ENCODE data around the gene CDC37L1.
"Not testable (repeated sequence)": the region's sequence is repeated elsewhere in the genome, so short reads cannot be mapped to it uniquely, and the experiment has no call there.

The CDC37L1 gene

GRCh38 chr9:4746278-4747030 lies 67.1 kb downstream of the CDC37L1 start:
- no peak for DNase-seq (ENCODE audit: extremely low read depth in 1 of 2, low read depth in 1 of 2)

DNA sequence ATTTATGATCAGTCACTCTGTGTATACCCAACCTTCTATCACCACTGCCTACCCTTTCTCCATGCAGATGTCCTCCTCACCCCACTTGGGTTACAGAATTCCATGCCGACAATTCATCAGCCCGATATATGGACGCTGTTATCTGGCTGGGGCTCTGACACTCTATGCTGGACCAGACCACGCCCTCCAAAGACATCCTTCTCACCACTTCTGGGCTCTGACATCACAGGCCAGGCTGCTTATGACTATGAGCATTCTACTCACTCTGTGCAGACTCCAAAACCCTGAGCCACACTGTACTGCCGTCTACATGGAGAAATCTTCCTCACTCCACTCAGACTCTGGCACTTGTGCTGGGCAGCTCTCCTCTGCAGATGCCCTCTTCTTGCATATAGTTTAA lies 69.2 kb downstream of the CDC37L1 start:
- DNase-seq (ENCODE audit: extremely low read depth in 1 of 2, low read depth in 1 of 2) = no peak

GRCh38 chr9:4750023-4750673 lies 70.8 kb downstream of the CDC37L1 start:
- no peak for DNase-seq (ENCODE audit: extremely low read depth in 1 of 2, low read depth in 1 of 2)

GRCh38 chr9:4754530-4754929 lies 75.2 kb downstream of the CDC37L1 start:
- not testable (repeated sequence) for DNase-seq (ENCODE audit: extremely low read depth in 1 of 2, low read depth in 1 of 2)

DNA sequence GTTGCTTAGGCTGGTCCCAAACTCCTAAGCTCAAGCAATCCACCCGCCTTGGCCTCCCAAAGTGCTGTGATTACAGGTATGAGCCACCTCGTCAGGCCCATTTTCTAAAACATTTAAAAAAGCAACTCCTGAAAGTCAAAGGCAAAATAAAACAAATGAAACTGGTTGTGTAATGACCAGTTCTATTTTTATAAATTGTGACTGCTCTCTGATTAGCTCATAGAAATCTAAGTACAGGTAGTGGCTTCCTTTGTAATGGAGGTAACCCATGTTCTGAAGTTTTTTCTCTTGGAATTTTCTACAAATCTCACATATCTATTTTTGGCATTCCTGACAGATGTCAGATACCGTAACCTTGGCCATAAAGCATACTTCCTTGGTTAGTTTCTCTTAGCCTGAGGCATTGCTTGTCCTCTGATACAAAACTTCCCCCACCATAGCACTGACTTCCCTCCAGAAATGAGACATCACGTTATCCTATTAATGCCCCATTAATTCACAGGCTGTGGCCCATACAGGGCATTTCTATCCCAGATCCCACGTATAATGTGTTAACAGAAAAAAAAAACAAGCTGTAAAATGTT lies 75.7 kb downstream of the CDC37L1 start:
- no peak for DNase-seq (ENCODE audit: extremely low read depth in 1 of 2, low read depth in 1 of 2)

DNA sequence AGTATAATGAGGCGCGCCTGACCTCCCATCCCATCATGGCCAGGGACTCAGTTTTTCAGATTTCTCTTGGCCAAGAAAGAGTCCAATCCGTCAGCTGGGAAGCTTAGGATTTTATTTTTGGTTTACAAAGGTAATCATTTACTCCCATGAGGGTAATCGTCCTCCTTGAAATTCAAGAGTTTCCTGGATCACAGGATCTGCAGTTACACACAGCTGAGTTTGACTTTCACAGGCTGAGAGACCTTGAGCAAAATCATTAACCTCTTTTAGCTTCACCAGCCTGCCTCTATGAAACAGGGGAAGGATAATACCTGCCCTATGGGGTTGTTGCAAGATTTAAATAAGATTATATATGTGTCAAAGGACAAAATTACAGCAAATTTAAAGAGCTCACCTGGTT lies 77.1 kb downstream of the CDC37L1 start:
- no peak for DNase-seq (ENCODE audit: extremely low read depth in 1 of 2, low read depth in 1 of 2)

Measured in activated CD8-positive, alpha-beta memory T cell treated with anti-CD3 and anti-CD28 coated beads for 1 hour (primary cell).